ENCODE measurements around the gene SLC25A42.
A peak's percentile ranks its signal among the peaks of the same experiment; 100 is the strongest.

Gene SLC25A42

GRCh38 chr19:19110410-19111135 is 46.8 kb downstream of the SLC25A42 start:
- ChIA-PET POLR2A (interaction anchor here (0.5 kb wide), 1 partner anchor 233 kb away, joined by 3 read pairs; no protein-coding TSS in a partner anchor), CTCF (interaction anchor here (0.8 to 3.2 kb wide), 5 partner anchors 13 to 84 kb away, joined by 3 to 9 read pairs (median 3); no protein-coding TSS in a partner anchor)
- peak; percentile 32 to 69 (median 63) for DNase-seq
- Histone ChIP-seq H3K4me3 (ENCODE audit: control insufficient read depth in 1 of 7, extremely low read depth in 1 of 7, insufficient read depth in 4 of 7, low read depth in 2 of 7, low read length in 6 of 7) (peak overlapping the region in 4 of 7 experiments; percentile 15 to 59 (median 54)), H3K36me3 (ENCODE audit: control insufficient read depth in 4 of 4, insufficient read depth in 4 of 4, low read length in 3 of 4) (peaks cover 0 to 6% (median 2%) of the 10 kb centered on the region in 4 experiments), H3K4me1 (ENCODE audit: control extremely low read depth in 1 of 4, control insufficient read depth in 4 of 4, insufficient read depth in 4 of 4, low read length in 3 of 4) (peaks cover 0 to 16% (median 9%) of the 10 kb centered on the region in 4 experiments), H3K9me3 (ENCODE audit: control extremely low read depth in 1 of 5, control insufficient read depth in 4 of 5, insufficient read depth in 2 of 5, low read depth in 1 of 5, low read length in 4 of 5) (no peaks in the 10 kb centered on the region), H3K27ac (ENCODE audit: insufficient read depth in 1 of 2, low read depth in 1 of 2, low read length in 2 of 2, poor library complexity in 1 of 2, severe bottlenecking in 2 of 2) (no peak overlapping the region), H3K27me3 (replicated peaks in 2 of 5; ENCODE audit: control insufficient read depth in 4 of 5, insufficient read depth in 5 of 5, low read length in 4 of 5) (no peaks in the 10 kb centered on the region)
- 20% methylated on average over 60 of the region's 66 CpGs for WGBS (ENCODE audit: insufficient coverage)

DNA sequence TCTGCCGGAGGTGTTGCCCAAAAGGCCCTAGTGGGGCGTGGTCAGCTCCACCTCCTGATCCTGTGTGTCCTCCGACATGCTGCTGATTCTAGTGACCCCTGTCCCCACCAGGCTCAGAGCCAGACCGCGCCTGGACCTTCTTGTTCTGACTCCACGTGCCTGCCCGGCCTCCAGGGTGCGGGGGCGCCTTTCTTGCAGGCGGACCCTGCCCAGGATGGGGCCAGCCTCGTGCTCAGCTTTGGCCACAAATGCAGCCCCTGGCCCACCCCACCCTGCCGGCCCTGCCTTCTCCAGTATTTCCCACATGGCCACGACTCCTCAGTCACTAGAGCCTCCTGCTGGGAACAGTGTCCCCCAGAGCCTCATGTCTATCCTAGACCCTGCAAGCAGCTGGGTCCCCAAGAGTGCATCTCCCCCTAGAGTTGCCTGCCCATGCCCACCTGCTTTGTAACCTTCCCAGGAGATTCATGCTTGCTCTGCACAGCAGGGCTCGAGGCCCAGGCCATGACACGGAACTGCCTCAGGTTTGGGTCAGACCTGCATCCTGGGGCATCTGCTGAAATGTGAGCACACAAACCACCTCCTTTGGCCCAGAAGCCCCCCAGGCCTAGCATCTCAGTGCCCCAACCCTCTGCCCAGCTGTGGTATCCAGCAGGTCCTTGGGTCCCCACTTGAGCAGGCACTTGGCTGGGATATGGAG is 47.5 kb downstream of the SLC25A42 start:
- Histone ChIP-seq H3K4me1 (ENCODE audit: control extremely low read depth in 1 of 4, control insufficient read depth in 4 of 4, insufficient read depth in 4 of 4, low read length in 3 of 4) (peaks cover 0 to 16% (median 9%) of the 10 kb centered on the region in 4 experiments), H3K4me3 (ENCODE audit: control insufficient read depth in 1 of 7, extremely low read depth in 1 of 7, insufficient read depth in 4 of 7, low read depth in 2 of 7, low read length in 6 of 7) (no peak overlapping the region), H3K27me3 (replicated peaks in 2 of 5; ENCODE audit: control insufficient read depth in 4 of 5, insufficient read depth in 5 of 5, low read length in 4 of 5) (no peaks in the 10 kb centered on the region), H3K27ac (ENCODE audit: insufficient read depth in 1 of 2, low read depth in 1 of 2, low read length in 2 of 2, poor library complexity in 1 of 2, severe bottlenecking in 2 of 2) (no peak overlapping the region), H3K36me3 (ENCODE audit: control insufficient read depth in 4 of 4, insufficient read depth in 4 of 4, low read length in 3 of 4) (peaks cover 0 to 6% (median 2%) of the 10 kb centered on the region in 4 experiments), H3K9me3 (ENCODE audit: control extremely low read depth in 1 of 5, control insufficient read depth in 4 of 5, insufficient read depth in 2 of 5, low read depth in 1 of 5, low read length in 4 of 5) (no peaks in the 10 kb centered on the region)
- POLR2A ChIA-PET: no interaction called here
- CTCF ChIA-PET: interaction anchor here (0.8 to 3.2 kb wide), 6 partner anchors 13 to 85 kb away, joined by 3 to 9 read pairs (median 3); no protein-coding TSS in a partner anchor
- no peak for DNase-seq
- WGBS (ENCODE audit: insufficient coverage): 90% methylated on average over 12 of the region's 15 CpGs

GRCh38 chr19:19111967-19112580 is 48.3 kb downstream of the SLC25A42 start:
- Histone ChIP-seq H3K27me3 (replicated peaks in 2 of 5; ENCODE audit: control insufficient read depth in 4 of 5, insufficient read depth in 5 of 5, low read length in 4 of 5) (no peaks in the 10 kb centered on the region), H3K9me3 (ENCODE audit: control extremely low read depth in 1 of 5, control insufficient read depth in 4 of 5, insufficient read depth in 2 of 5, low read depth in 1 of 5, low read length in 4 of 5) (no peaks in the 10 kb centered on the region), H3K4me1 (ENCODE audit: control extremely low read depth in 1 of 4, control insufficient read depth in 4 of 4, insufficient read depth in 4 of 4, low read length in 3 of 4) (peaks cover 0 to 16% (median 9%) of the 10 kb centered on the region in 4 experiments), H3K27ac (ENCODE audit: insufficient read depth in 1 of 2, low read depth in 1 of 2, low read length in 2 of 2, poor library complexity in 1 of 2, severe bottlenecking in 2 of 2) (no peak overlapping the region), H3K36me3 (ENCODE audit: control insufficient read depth in 4 of 4, insufficient read depth in 4 of 4, low read length in 3 of 4) (peaks cover 0 to 6% (median 2%) of the 10 kb centered on the region in 4 experiments), H3K4me3 (ENCODE audit: control insufficient read depth in 1 of 7, extremely low read depth in 1 of 7, insufficient read depth in 4 of 7, low read depth in 2 of 7, low read length in 6 of 7) (no peak overlapping the region)
- DNase-seq: no peak
- ChIA-PET CTCF (interaction anchor here (1.0 to 3.2 kb wide), 5 partner anchors 20 to 57 kb away, joined by 3 to 9 read pairs (median 3); no protein-coding TSS in a partner anchor), POLR2A (no interaction called here)
- 83% methylated on average over 4 of the region's 9 CpGs for WGBS (ENCODE audit: insufficient coverage)

DNA sequence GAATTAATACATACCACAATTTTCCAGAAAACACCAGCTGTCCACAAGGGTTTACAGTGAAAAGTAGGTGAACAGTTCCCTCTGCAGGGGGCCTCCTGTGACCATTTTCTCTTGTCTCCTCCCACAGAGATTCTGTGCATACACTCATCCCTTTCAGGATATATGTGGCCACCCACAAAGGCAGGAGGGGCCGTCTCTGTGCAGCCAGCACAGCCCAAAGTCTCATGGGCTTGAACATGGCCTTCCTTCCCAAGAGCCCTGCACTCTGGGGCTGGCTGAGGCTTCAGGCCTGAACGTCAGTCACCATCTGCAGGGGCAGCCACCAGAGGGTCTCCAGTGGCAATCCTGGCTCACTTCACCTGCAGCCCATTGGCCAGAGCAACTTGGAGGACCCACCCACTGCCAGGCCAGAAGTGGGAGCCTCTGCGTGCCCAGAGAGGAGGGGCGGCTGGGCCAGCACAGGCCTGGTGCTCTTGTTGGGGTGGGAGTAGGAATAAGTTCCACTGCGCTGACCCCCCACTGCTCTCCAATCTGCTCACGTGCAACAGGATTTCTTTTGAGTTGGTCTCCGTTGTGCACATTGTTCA is 49.3 kb downstream of the SLC25A42 start:
- 73% methylated on average over 7 of the region's 7 CpGs for WGBS (ENCODE audit: insufficient coverage)
- peaks cover 0 to under 1% (median 0%) of the 10 kb centered on the region in 4 experiments for H3K36me3 ChIP-seq (ENCODE audit: control insufficient read depth in 4 of 4, insufficient read depth in 4 of 4, low read length in 3 of 4)
- ChIA-PET CTCF (interaction anchor here (0.6 to 3.2 kb wide), 3 partner anchors 23 to 62 kb away, joined by 3 to 9 read pairs (median 4); no protein-coding TSS in a partner anchor), POLR2A (no interaction called here)
- no peak overlapping the region for H3K27ac ChIP-seq (ENCODE audit: insufficient read depth in 1 of 2, low read depth in 1 of 2, low read length in 2 of 2, poor library complexity in 1 of 2, severe bottlenecking in 2 of 2)
- H3K27me3 ChIP-seq (replicated peaks in 2 of 5; ENCODE audit: control insufficient read depth in 4 of 5, insufficient read depth in 5 of 5, low read length in 4 of 5): no peaks in the 10 kb centered on the region
- peaks cover 0 to 16% (median 9%) of the 10 kb centered on the region in 4 experiments for H3K4me1 ChIP-seq (ENCODE audit: control extremely low read depth in 1 of 4, control insufficient read depth in 4 of 4, insufficient read depth in 4 of 4, low read length in 3 of 4)
- H3K4me3 ChIP-seq (ENCODE audit: control insufficient read depth in 1 of 7, extremely low read depth in 1 of 7, insufficient read depth in 4 of 7, low read depth in 2 of 7, low read length in 6 of 7): no peak overlapping the region
- peak; percentile 17 to 63 (median 61) for DNase-seq
- H3K9me3 ChIP-seq (ENCODE audit: control extremely low read depth in 1 of 5, control insufficient read depth in 4 of 5, insufficient read depth in 2 of 5, low read depth in 1 of 5, low read length in 4 of 5): no peaks in the 10 kb centered on the region

DNA sequence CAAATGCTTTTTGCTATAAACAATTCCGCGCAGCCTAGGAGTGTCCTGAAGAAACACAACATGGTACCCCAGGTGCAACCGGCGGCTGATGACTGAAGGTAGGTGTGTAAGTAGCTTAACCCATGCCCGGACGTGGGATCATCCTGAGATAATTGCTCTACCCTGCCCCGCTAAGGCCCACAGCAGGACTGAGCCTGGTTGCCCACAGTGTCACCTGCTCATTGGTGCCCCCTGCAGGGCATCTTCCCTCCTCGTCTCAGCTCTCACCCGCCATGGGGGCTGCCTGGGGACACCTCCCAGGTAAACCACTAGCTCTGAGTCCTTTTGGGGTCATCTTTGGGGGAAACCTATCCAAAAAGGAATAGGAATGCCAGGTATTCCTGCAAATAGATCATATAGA is 52.2 kb downstream of the SLC25A42 start:
- 91% methylated on average over 7 of the region's 9 CpGs for WGBS (ENCODE audit: insufficient coverage)
- Histone ChIP-seq H3K27ac (ENCODE audit: insufficient read depth in 1 of 2, low read depth in 1 of 2, low read length in 2 of 2, poor library complexity in 1 of 2, severe bottlenecking in 2 of 2) (no peak overlapping the region), H3K36me3 (ENCODE audit: control insufficient read depth in 4 of 4, insufficient read depth in 4 of 4, low read length in 3 of 4) (peaks cover 2 to 19% (median 10%) of the 10 kb centered on the region in 4 experiments), H3K27me3 (replicated peaks in 2 of 5; ENCODE audit: control insufficient read depth in 4 of 5, insufficient read depth in 5 of 5, low read length in 4 of 5) (no peaks in the 10 kb centered on the region), H3K4me3 (ENCODE audit: control insufficient read depth in 1 of 7, extremely low read depth in 1 of 7, insufficient read depth in 4 of 7, low read depth in 2 of 7, low read length in 6 of 7) (no peak overlapping the region), H3K4me1 (ENCODE audit: control extremely low read depth in 1 of 4, control insufficient read depth in 4 of 4, insufficient read depth in 4 of 4, low read length in 3 of 4) (peaks cover 0 to 10% (median 4%) of the 10 kb centered on the region in 4 experiments), H3K9me3 (ENCODE audit: control extremely low read depth in 1 of 5, control insufficient read depth in 4 of 5, insufficient read depth in 2 of 5, low read depth in 1 of 5, low read length in 4 of 5) (no peaks in the 10 kb centered on the region)
- DNase-seq: peak; percentile 16 to 50 (median 25)
- POLR2A ChIA-PET: interaction anchor here (0.6 kb wide), 1 partner anchor 62 kb away, joined by 3 read pairs; no protein-coding TSS in a partner anchor
- CTCF ChIA-PET: interaction anchor here (0.9 to 1.8 kb wide), 6 partner anchors 11 to 61 kb away, joined by 3 to 7 read pairs (median 4); no protein-coding TSS in a partner anchor

DNA sequence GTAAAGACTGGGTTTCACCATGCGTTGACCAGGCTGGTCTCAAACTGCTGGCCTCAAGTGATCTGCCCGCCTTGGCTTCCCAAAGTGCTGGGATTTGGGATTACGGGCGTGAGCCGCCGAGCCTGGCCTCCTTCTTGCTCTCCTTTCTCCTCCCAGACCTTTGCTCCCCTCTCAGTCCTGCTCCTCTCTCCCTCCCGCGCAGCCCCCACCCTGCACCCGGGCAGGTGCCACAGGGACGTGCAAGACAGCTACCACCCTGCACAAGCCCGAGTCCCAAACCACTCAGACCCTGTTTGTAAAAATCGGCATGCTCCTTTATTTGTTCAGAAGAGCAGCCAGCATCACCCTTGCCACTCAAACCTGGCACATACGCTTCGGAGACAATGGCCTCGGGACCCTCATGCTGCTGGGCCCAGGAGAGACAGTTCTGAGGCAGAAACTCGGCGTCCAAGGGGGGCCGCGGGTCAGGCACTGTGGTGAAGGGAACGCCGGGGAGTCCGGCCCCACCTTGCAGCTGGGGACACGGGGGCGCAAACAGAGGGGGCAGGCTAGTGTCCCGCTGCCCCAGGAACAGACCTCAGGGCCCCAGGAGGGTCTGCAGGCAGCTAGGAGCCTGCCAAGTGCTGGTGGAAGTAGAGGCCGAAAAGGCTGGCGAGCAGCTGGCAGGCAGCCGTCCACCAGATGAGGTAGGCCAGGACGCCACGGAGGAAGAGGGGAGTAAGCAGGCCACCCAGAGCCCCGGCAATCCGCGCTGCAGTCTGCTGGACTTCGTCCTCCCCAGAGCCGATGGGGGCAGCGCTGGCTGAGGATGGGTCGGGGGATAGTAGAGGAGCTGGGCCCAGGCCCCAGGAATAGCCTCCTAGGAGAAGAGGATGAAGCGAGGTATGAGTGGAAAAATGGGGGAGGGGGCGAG is 55.8 kb downstream of the SLC25A42 start:
- Histone ChIP-seq H3K36me3 (ENCODE audit: control insufficient read depth in 4 of 4, insufficient read depth in 4 of 4, low read length in 3 of 4) (peaks cover 2 to 33% (median 15%) of the 10 kb centered on the region in 4 experiments), H3K4me1 (ENCODE audit: control extremely low read depth in 1 of 4, control insufficient read depth in 4 of 4, insufficient read depth in 4 of 4, low read length in 3 of 4) (no peaks in the 10 kb centered on the region), H3K27me3 (replicated peaks in 2 of 5; ENCODE audit: control insufficient read depth in 4 of 5, insufficient read depth in 5 of 5, low read length in 4 of 5) (no peaks in the 10 kb centered on the region), H3K27ac (ENCODE audit: insufficient read depth in 1 of 2, low read depth in 1 of 2, low read length in 2 of 2, poor library complexity in 1 of 2, severe bottlenecking in 2 of 2) (no peak overlapping the region), H3K9me3 (ENCODE audit: control extremely low read depth in 1 of 5, control insufficient read depth in 4 of 5, insufficient read depth in 2 of 5, low read depth in 1 of 5, low read length in 4 of 5) (peaks cover 0 to 12% (median 2%) of the 10 kb centered on the region in 5 experiments), H3K4me3 (ENCODE audit: control insufficient read depth in 1 of 7, extremely low read depth in 1 of 7, insufficient read depth in 4 of 7, low read depth in 2 of 7, low read length in 6 of 7) (no peak overlapping the region)
- 97% methylated on average over 34 of the region's 39 CpGs for WGBS (ENCODE audit: insufficient coverage)
- ChIA-PET CTCF (interaction anchor here (0.6 kb wide), 1 partner anchor 1049 kb away, joined by 3 read pairs; no protein-coding TSS in a partner anchor), POLR2A (no interaction called here)
- DNase-seq: no peak
